HG03457 (cell line): Measurements from ENCODE around the gene FSTL4.

Experiments used
- ATAC-seq: cut with Tn5 transposase; IDR thresholded peaks from one replicate; pipeline ENCODE4 v1.9.1; 2021; ENCODE audit warnings: moderate number of reproducible peaks; ENCODE audit not compliant: unreplicated experiment

The FSTL4 gene

GRCh38 chr5:133371371-133372155, 240.8 kb downstream of the FSTL4 start:
- no peak for ATAC-seq

GRCh38 chr5:133370904-133371303, 241.4 kb downstream of the FSTL4 start:
- no peak for ATAC-seq

GRCh38 chr5:133370036-133370831, 242.1 kb downstream of the FSTL4 start:
- ATAC-seq = no peak

- ATAC-seq = no peak
Observed at GRCh38 chr5:133368916-133369783, 243.2 kb downstream of the FSTL4 start.

GRCh38 chr5:133367984-133368383, 244.4 kb downstream of the FSTL4 start:
- no peak for ATAC-seq

GRCh38 chr5:133367071-133367786, 245.1 kb downstream of the FSTL4 start:
- no peak for ATAC-seq

GRCh38 chr5:133366438-133366837, 245.9 kb downstream of the FSTL4 start:
- no peak for ATAC-seq

- ATAC-seq = no peak
Observed at GRCh38 chr5:133365738-133366137, 246.6 kb downstream of the FSTL4 start.

GRCh38 chr5:133364936-133365707, 247.2 kb downstream of the FSTL4 start:
- ATAC-seq = no peak

- ATAC-seq = no peak
Observed at GRCh38 chr5:133363807-133364587, 248.3 kb downstream of the FSTL4 start.

GRCh38 chr5:133362438-133362837, 249.9 kb downstream of the FSTL4 start:
- ATAC-seq = no peak

- ATAC-seq = no peak
Observed at GRCh38 chr5:133361922-133362321, 250.4 kb downstream of the FSTL4 start.

- no peak for ATAC-seq
Observed at GRCh38 chr5:133360693-133361472, 251.5 kb downstream of the FSTL4 start.

- ATAC-seq = no peak
Observed at GRCh38 chr5:133359861-133360260, 252.5 kb downstream of the FSTL4 start.

- no peak for ATAC-seq
Observed at GRCh38 chr5:133358271-133358670, 254.1 kb downstream of the FSTL4 start.

GRCh38 chr5:133357758-133358157, 254.6 kb downstream of the FSTL4 start:
- no peak for ATAC-seq

- no peak for ATAC-seq
Observed at GRCh38 chr5:133356984-133357421, 255.3 kb downstream of the FSTL4 start.

GRCh38 chr5:133356396-133356983, 255.9 kb downstream of the FSTL4 start:
- ATAC-seq = no peak
